ENCODE measurements around the gene ZNF80. TPM values are rescaled to one million over a fixed set of nuclear protein-coding genes. Genes with fewer than 3 reads are reported as not detected.

The ZNF80 gene
- total RNA-seq, 4 donors from 2014 or later = not detected

GRCh38 chr3:114216186-114216970 lies 21.0 kb downstream of the ZNF80 start:
- Histone ChIP-seq H3K27me3 (no peaks in the 10 kb centered on the region), H3K36me3 (no peaks in the 10 kb centered on the region), H3K4me1 (no peaks in the 10 kb centered on the region), H3K9me3 (no peaks in the 10 kb centered on the region), H3K4me3 (no peak overlapping the region), H3K27ac (no peak overlapping the region)
- no peak for DNase-seq
- TF ChIP-seq, protein P1, sequence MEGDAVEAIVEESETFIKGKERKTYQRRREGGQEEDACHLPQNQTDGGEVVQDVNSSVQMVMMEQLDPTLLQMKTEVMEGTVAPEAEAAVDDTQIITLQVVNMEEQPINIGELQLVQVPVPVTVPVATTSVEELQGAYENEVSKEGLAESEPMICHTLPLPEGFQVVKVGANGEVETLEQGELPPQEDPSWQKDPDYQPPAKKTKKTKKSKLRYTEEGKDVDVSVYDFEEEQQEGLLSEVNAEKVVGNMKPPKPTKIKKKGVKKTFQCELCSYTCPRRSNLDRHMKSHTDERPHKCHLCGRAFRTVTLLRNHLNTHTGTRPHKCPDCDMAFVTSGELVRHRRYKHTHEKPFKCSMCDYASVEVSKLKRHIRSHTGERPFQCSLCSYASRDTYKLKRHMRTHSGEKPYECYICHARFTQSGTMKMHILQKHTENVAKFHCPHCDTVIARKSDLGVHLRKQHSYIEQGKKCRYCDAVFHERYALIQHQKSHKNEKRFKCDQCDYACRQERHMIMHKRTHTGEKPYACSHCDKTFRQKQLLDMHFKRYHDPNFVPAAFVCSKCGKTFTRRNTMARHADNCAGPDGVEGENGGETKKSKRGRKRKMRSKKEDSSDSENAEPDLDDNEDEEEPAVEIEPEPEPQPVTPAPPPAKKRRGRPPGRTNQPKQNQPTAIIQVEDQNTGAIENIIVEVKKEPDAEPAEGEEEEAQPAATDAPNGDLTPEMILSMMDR (IDR thresholded peaks at IDR 0.05) = no peak
- TF ChIP-seq POLR2A (IDR thresholded peaks at IDR 0.05) = no peak
- intact Hi-C loops (cut with DNase I; ENCODE audit: low total_unique reads) = no loop called here

- no peak overlapping the region for H3K27ac ChIP-seq
- H3K27me3 ChIP-seq = no peaks in the 10 kb centered on the region
- no peaks in the 10 kb centered on the region for H3K9me3 ChIP-seq
- intact Hi-C loops (cut with DNase I; ENCODE audit: low total_unique reads) = no loop called here
- no peak overlapping the region for H3K4me3 ChIP-seq
- H3K36me3 ChIP-seq = no peaks in the 10 kb centered on the region
- H3K4me1 ChIP-seq = no peaks in the 10 kb centered on the region
- TF ChIP-seq, protein P1 (IDR thresholded peaks at IDR 0.05) = no peak
- no peak for TF ChIP-seq POLR2A (IDR thresholded peaks at IDR 0.05)
- DNase-seq = no peak
Observed at GRCh38 chr3:114214542-114215341, 22.6 kb downstream of the ZNF80 start.

DNA sequence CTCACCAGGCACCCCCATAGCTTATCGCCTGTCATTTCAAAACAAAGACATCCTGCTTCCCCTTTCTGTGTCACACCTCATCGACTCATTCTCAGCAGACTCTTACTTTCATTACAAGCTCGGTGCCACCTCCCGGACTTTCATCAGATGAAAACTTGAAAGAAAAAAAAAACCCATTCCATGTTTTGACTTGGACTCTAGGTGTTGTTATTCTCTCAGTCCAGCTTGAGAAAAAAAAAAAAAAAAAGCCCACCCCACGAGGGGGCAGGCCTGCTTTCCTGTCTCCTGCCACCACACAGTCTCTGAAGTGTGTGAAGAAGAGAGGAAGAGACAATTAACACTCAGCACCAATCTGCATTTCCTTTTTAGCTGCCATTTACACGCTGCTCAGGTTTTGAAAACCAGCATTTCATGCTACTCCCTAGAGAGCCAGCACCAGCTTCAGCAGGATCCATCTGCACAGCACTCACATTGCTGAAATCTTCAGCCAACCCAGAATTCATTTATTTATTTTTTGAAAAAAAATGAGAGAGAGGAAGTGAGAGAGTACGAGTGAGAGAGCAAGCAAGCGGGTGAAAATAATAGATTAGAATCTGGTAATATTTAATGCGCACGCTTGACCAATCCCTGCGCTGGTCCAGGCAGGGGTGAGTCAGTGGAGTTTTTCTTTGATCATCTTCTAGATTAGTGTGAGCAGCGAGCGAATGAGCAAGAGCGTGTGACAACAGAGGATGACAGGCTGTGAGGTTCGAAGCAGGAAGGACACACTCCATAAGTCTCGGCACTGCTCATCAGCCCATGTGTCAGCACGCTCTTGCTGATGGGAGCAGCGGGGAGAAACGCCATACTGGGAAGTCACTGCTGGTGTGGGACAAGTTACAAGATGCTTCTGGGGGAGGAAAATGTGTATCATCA lies 23.5 kb downstream of the ZNF80 start:
- intact Hi-C loops (cut with DNase I; ENCODE audit: low total_unique reads) = no loop called here
- Histone ChIP-seq H3K27ac (no peak overlapping the region), H3K9me3 (no peaks in the 10 kb centered on the region), H3K36me3 (no peaks in the 10 kb centered on the region), H3K4me3 (no peak overlapping the region), H3K27me3 (no peaks in the 10 kb centered on the region), H3K4me1 (no peaks in the 10 kb centered on the region)
- no peak for TF ChIP-seq POLR2A (IDR thresholded peaks at IDR 0.05)
- TF ChIP-seq, protein P1 (IDR thresholded peaks at IDR 0.05) = no peak
- DNase-seq = no peak

DNA sequence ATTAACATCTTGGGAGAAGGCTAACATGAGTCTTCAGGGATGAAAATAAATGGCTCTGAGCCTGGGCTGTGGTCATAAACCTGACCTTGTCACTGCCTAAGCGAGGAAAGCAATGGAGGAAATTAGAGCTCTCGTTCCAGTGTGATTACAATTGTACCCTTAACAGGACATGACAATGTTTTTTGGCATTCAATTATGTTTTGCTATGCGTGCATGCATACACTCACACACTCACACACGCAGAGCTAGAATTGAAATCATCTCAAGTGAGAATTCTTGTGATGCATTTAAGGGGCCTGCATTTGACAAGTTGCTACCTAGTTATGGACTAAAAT lies 24.1 kb downstream of the ZNF80 start:
- no peak overlapping the region for H3K27ac ChIP-seq

More for the DNA sequence above, 24.1 kb downstream of the ZNF80 start:
- no peaks in the 10 kb centered on the region for H3K27me3 ChIP-seq
- no peaks in the 10 kb centered on the region for H3K4me1 ChIP-seq
- H3K9me3 ChIP-seq = no peaks in the 10 kb centered on the region
- H3K36me3 ChIP-seq = no peaks in the 10 kb centered on the region
- no peak for DNase-seq
- intact Hi-C loops (cut with DNase I; ENCODE audit: low total_unique reads) = no loop called here
- TF ChIP-seq, protein P1 (IDR thresholded peaks at IDR 0.05) = no peak
- no peak for TF ChIP-seq POLR2A (IDR thresholded peaks at IDR 0.05)
- no peak overlapping the region for H3K4me3 ChIP-seq

Measured in uterus (tissue), 4 donors.